ENCODE measurements around the gene C2orf72.

DNA sequence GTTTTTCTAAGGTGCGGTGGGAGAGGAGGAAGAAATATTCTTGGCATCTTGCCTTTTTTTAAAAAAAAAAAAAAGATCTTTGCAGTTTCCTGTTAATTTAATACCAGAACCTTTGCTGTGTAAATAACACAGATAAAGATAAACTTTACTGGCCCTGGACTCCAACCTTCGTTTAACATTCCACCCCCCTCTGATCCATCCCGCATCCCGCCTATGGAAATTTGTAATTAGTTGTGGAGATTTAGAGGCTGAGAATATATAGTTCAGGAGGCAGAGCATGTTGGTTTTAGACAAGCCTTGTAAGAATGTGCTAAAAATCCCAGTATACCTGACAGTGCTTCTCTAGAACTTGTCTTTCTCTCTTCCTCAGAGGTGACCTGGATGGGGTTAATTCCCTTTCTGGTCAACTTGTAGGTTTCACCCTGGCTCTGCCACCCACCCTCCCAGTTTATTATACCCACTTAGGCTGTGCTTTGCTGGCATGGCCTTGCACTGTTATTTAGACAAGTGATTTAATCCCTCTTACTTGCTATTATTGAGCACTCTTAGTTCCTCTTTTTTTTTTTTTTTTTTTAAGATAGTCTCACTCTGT is 2.9 kb upstream of the C2orf72 start:
- TF ChIP-seq POLR2A (IDR thresholded peaks at IDR 0.05) (no peak), EP300 (IDR thresholded peaks at IDR 0.05; ENCODE audit: low read depth) (no peak), POLR2AphosphoS5 (IDR thresholded peaks at IDR 0.05) (no peak)
- TF ChIP-seq, protein P1, sequence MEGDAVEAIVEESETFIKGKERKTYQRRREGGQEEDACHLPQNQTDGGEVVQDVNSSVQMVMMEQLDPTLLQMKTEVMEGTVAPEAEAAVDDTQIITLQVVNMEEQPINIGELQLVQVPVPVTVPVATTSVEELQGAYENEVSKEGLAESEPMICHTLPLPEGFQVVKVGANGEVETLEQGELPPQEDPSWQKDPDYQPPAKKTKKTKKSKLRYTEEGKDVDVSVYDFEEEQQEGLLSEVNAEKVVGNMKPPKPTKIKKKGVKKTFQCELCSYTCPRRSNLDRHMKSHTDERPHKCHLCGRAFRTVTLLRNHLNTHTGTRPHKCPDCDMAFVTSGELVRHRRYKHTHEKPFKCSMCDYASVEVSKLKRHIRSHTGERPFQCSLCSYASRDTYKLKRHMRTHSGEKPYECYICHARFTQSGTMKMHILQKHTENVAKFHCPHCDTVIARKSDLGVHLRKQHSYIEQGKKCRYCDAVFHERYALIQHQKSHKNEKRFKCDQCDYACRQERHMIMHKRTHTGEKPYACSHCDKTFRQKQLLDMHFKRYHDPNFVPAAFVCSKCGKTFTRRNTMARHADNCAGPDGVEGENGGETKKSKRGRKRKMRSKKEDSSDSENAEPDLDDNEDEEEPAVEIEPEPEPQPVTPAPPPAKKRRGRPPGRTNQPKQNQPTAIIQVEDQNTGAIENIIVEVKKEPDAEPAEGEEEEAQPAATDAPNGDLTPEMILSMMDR (IDR thresholded peaks at IDR 0.05): no peak

Measured in transverse colon (tissue), 4 donors.